Activated B cell treated with CpG ODN at 0.5 μM for 24 hours (primary cell): ENCODE data around the gene FAM50A. TPM values are rescaled to one million over a fixed set of nuclear protein-coding genes. Genes with fewer than 3 reads are reported as not detected.
A peak's percentile ranks its signal among the peaks of the same experiment; 100 is the strongest.

Experiments
- ATAC-seq: fragments of 200-7000 bp; cut with Tn5 transposase; one replicate; pipeline ENCODE4 v1.10.0; 2021; ENCODE audit warnings: low read depth, mild to moderate bottlenecking, moderate library complexity
- CTCF ChIA-PET: fragments of 350-600 bp; sonication (Branson Sonifier 250); formaldehyde crosslinking; loops from one replicate; lab custom pipeline; 2021; ENCODE audit warnings: antibody characterized with exemption; lab: Charles Lee
- POLR2A ChIA-PET: fragments of 350-600 bp; sonication (Branson Sonifier 250); formaldehyde crosslinking; loops from one replicate; lab custom pipeline; 2021; ENCODE audit warnings: antibody characterized with exemption; lab: Charles Lee
- DNase-seq: peaks from one replicate; pipeline ENCODE4 v3.0.0; 2022
- H3K27ac Mint-ChIP-seq: one replicate; pipeline ENCODE4 v1.8.0; 2020; ENCODE audit warnings: mixed read lengths
- H3K27me3 Mint-ChIP-seq: one replicate; pipeline ENCODE4 v1.8.0; 2021; ENCODE audit warnings: mixed read lengths
- H3K36me3 Mint-ChIP-seq: one replicate; pipeline ENCODE4 v1.8.0; 2021; ENCODE audit warnings: low read depth, mixed read lengths
- H3K4me1 Mint-ChIP-seq: one replicate; pipeline ENCODE4 v1.8.0; 2021; ENCODE audit warnings: mixed read lengths
- H3K4me3 Mint-ChIP-seq: one replicate; pipeline ENCODE4 v1.8.0; 2020; ENCODE audit warnings: mild to moderate bottlenecking, mixed read lengths
- H3K9me3 Mint-ChIP-seq: one replicate; pipeline ENCODE4 v1.8.0; 2020; ENCODE audit warnings: mixed read lengths
- intact Hi-C: fragments of 100-400 bp; cut with micrococcal nuclease; formaldehyde crosslinking; loops from one replicate; pipeline ENCODE4 v1.15.1; 2024
- total RNA-seq: library from RNA; stranded (reverse); gene quantifications from 2 replicates; pipeline ENCODE4 v1.2.3, GENCODE V29; 2022
- TF ChIP-seq, protein P1 (sequence below): fragments of 200-600 bp; IDR thresholded peaks from one replicate; pipeline ENCODE4 v1.8.0; 2022; ENCODE audit warnings: antibody characterized with exemption, mild to moderate bottlenecking

Gene FAM50A
- total RNA-seq, 1 donor from 2014 or later, result 52.5 TPM

DNA sequence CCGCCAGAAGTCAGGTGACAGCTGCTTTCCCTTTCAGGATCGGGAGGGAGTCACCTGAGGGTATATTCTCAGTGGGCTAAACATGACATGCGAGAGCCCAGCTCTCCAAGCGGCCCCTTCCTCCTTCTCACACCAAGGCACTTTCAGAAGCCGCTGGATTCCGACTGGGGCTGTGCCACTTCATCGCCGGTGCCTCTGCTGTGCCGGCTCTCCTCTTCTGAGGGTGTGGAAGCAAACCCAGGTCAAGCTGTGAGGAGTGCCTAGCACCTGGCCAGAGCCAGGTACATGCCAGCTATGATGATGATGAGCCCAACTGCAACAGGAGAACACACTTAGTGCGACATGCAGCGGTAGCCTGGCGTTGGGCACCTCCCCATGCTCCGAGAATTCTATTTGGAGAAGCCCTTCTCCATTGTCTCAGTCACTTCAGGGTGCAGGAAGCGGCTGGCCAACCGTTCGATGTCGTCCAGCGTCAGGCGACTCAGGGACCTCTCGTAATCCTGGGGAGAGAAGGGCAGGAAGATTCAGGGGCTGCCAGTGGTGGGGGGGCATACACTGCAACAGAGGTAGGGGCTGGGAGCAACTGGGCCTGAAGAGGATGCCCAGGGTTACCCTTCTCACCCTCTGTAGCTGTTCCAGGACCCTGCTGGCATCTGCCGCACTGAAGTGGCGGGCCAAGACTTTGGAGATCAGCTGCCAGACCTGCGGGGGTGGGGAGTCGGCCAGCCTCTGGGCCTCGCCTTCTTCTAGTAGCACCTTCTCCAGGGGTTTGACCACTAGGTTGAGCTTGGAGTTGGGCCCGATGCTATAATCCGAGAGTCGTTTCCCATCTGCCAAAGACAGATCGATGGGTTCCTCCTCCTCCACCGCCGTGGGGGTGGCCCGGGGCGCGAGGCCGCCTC lies 41.5 kb downstream of the FAM50A start:
- POLR2A ChIA-PET, result interaction anchor here (1.3 to 3.4 kb wide), 3 partner anchors 28 to 87 kb away, joined by 3 to 26 read pairs (median 8); partner anchors contain the start of gene RPL10
- peak overlapping the region; percentile 73 for H3K4me3 Mint-ChIP-seq
- TF ChIP-seq, protein P1, sequence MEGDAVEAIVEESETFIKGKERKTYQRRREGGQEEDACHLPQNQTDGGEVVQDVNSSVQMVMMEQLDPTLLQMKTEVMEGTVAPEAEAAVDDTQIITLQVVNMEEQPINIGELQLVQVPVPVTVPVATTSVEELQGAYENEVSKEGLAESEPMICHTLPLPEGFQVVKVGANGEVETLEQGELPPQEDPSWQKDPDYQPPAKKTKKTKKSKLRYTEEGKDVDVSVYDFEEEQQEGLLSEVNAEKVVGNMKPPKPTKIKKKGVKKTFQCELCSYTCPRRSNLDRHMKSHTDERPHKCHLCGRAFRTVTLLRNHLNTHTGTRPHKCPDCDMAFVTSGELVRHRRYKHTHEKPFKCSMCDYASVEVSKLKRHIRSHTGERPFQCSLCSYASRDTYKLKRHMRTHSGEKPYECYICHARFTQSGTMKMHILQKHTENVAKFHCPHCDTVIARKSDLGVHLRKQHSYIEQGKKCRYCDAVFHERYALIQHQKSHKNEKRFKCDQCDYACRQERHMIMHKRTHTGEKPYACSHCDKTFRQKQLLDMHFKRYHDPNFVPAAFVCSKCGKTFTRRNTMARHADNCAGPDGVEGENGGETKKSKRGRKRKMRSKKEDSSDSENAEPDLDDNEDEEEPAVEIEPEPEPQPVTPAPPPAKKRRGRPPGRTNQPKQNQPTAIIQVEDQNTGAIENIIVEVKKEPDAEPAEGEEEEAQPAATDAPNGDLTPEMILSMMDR, result no peak
- ATAC-seq (no peak), DNase-seq (no peak)
- H3K9me3 Mint-ChIP-seq, result no peaks in the 10 kb centered on the region
- H3K27me3 Mint-ChIP-seq, result no peaks in the 10 kb centered on the region
- CTCF ChIA-PET, result interaction anchor here (1.0 kb wide), 1 partner anchor 112 kb away, joined by 4 read pairs; no protein-coding TSS in a partner anchor
- intact Hi-C loops, result loop anchor here (1.0 kb wide), 1 partner anchor 31 kb away; the partner anchor contains the start of gene FAM3A
- H3K36me3 Mint-ChIP-seq, result peaks cover 10% of the 10 kb centered on the region
- no peak overlapping the region for H3K27ac Mint-ChIP-seq
- H3K4me1 Mint-ChIP-seq, result peaks cover 22% of the 10 kb centered on the region

DNA sequence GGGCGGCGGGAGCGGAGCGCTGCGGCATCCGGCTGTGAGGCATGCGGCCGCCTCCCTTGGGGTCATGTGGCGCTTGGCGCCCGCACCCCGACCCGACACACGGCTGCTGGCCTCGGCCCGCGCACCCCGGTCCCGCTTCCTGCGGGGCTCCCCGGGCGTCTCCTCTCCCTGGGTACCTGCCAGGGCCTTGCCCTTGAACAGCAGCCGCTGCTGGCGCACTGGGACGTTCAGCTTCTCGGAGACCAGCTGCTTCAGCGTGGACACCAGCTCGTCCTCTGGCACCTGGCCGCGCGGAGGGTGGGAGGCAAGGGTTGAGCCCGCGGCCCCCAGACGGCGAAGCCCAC lies 42.1 kb downstream of the FAM50A start:
- TF ChIP-seq, protein P1, result no peak
- H3K27ac Mint-ChIP-seq, result no peak overlapping the region
- ChIA-PET CTCF (interaction anchor here (1.0 kb wide), 1 partner anchor 113 kb away, joined by 4 read pairs; no protein-coding TSS in a partner anchor), POLR2A (interaction anchor here (1.1 to 3.4 kb wide), 5 partner anchors 10 to 115 kb away, joined by 3 to 26 read pairs (median 8); partner anchors contain the start of gene RPL10)
- no peaks in the 10 kb centered on the region for H3K27me3 Mint-ChIP-seq
- H3K36me3 Mint-ChIP-seq, result peaks cover 10% of the 10 kb centered on the region
- peak overlapping the region; percentile 46 for H3K4me3 Mint-ChIP-seq
- ATAC-seq, result no peak
- peak; percentile 30 for DNase-seq
- H3K4me1 Mint-ChIP-seq, result peaks cover 20% of the 10 kb centered on the region
- no peaks in the 10 kb centered on the region for H3K9me3 Mint-ChIP-seq
- intact Hi-C loops, result loop anchor here (1.0 kb wide), 1 partner anchor 30 kb away; the partner anchor contains the start of gene FAM3A

DNA sequence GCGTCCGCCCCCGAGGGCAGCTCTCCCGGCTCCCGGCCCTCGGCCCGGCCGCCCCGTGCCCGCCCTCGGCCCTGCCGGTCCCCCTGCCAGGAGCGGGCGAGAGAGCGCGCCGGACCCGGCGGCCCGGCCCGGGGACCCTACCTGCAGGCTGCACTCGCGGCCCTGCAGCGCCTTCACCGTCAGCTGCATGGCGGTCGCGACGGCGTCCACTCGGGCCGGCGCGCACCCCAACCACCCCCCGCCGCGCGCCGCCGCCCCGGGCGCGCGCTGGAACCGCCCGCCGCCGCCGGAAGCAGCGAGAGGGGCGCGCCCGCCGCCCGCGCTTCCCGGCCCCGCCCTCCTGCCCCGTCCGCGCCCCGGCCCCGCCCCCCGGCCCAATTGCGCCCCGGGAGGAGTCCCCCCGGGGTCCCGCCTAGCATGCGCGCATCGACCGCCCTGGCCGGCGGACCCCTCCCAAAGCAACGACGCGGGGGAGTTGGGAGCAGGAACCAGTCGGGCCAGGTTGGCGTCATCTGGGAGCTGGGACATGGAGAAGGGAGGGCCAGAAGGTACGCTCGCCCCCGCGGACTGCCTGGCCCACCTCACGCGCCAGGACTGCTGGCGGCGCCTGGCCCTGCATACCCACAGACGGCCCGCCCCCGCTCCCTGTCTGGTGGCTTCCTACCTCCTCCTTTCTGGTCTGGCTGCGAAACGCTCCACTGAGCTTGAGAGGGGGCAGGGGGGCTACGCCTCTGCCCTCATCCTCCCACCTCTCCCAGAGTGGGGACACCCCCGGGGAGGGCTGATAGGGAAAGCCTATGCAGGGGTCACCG lies 42.7 kb downstream of the FAM50A start, which contains the start of gene UBL4A:
Gene UBL4A (minus strand): TSS at position 220 of the 812 bp plus-strand sequence. CDS start 31 bp downstream, at position 189.
- TF ChIP-seq, protein P1, result no peak
- CTCF ChIA-PET, result interaction anchor here (0.7 kb wide), 1 partner anchor 113 kb away, joined by 3 read pairs; no protein-coding TSS in a partner anchor
- POLR2A ChIA-PET, result interaction anchor here (0.6 to 3.4 kb wide), 6 partner anchors 10 to 116 kb away, joined by 3 to 26 read pairs (median 6); partner anchors contain the start of gene RPL10
- peaks cover 18% of the 10 kb centered on the region for H3K4me1 Mint-ChIP-seq
- H3K9me3 Mint-ChIP-seq, result no peaks in the 10 kb centered on the region
- H3K27me3 Mint-ChIP-seq, result no peaks in the 10 kb centered on the region
- intact Hi-C loops, result loop anchor here (1.0 kb wide), 1 partner anchor 30 kb away; the partner anchor contains the start of gene FAM3A
- no peak within 1 kb of the TSS for H3K27ac Mint-ChIP-seq
- peak; percentile 61 for DNase-seq
- peak; percentile 27 for ATAC-seq
- peaks cover 10% of the 10 kb centered on the region for H3K36me3 Mint-ChIP-seq
- H3K4me3 Mint-ChIP-seq, result peak within 1 kb of the TSS; percentile 73

DNA sequence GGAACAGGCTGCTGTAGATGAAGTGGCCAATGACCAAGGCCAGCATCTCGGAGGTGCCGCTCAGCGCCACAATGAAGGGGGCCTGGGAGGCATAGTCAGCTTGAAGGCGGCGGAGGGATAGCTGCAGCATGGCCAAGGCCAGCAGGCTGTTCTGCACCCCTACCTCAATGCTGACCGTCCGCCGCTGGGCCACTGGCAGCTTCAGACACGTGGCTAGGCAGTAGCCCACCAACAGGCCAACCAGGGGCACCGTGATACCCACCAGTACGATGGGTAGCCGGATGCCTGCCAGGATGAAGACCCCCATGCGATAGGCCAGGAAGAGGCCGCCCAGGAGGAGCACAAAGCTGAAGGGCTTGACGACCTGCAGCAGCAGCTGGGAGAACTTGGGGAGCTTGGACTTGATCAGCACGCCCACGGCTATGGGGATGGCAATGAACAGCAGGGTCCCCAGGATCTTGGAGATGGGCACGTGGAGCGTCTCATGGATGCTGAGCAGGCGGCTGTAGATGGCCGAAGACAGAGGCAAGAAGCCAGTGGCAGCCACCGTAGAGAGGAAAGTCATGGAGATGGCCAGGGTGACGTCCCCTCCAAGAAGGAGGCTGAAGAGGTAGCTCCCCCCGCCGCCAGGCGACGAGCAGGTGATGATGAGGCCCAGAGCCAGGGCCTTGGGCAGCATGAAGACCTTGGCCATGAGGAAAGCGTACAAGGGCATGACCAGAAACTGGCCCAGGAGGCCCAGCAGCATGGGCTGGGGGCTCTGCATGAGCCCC lies 43.8 kb downstream of the FAM50A start:
- Mint-ChIP-seq H3K27ac (no peak overlapping the region), H3K4me1 (peaks cover 13% of the 10 kb centered on the region), H3K36me3 (peaks cover 10% of the 10 kb centered on the region), H3K4me3 (no peak overlapping the region), H3K27me3 (no peaks in the 10 kb centered on the region), H3K9me3 (no peaks in the 10 kb centered on the region)
- intact Hi-C loops, result no loop called here
- ChIA-PET POLR2A (interaction anchor here (0.8 to 3.4 kb wide), 3 partner anchors 9 to 90 kb away, joined by 3 to 26 read pairs (median 3); partner anchors contain the start of genes LAGE3 and RPL10), CTCF (no interaction called here)
- DNase-seq (no peak), ATAC-seq (no peak)
- TF ChIP-seq, protein P1, result no peak
